ENCODE data around the gene PJA2. TPM values are rescaled to one million over a fixed set of nuclear protein-coding genes. Genes with fewer than 3 reads are reported as not detected.

Gene PJA2, protein sequence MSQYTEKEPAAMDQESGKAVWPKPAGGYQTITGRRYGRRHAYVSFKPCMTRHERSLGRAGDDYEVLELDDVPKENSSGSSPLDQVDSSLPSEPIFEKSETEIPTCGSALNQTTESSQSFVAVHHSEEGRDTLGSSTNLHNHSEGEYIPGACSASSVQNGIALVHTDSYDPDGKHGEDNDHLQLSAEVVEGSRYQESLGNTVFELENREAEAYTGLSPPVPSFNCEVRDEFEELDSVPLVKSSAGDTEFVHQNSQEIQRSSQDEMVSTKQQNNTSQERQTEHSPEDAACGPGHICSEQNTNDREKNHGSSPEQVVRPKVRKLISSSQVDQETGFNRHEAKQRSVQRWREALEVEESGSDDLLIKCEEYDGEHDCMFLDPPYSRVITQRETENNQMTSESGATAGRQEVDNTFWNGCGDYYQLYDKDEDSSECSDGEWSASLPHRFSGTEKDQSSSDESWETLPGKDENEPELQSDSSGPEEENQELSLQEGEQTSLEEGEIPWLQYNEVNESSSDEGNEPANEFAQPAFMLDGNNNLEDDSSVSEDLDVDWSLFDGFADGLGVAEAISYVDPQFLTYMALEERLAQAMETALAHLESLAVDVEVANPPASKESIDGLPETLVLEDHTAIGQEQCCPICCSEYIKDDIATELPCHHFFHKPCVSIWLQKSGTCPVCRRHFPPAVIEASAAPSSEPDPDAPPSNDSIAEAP
- total RNA-seq (2022; extraction: Qiagen RNA extraction; ENCODE audit: low read depth), result 8.0 to 19.7 TPM (median 17.5 TPM) in 5 replicates

DNA sequence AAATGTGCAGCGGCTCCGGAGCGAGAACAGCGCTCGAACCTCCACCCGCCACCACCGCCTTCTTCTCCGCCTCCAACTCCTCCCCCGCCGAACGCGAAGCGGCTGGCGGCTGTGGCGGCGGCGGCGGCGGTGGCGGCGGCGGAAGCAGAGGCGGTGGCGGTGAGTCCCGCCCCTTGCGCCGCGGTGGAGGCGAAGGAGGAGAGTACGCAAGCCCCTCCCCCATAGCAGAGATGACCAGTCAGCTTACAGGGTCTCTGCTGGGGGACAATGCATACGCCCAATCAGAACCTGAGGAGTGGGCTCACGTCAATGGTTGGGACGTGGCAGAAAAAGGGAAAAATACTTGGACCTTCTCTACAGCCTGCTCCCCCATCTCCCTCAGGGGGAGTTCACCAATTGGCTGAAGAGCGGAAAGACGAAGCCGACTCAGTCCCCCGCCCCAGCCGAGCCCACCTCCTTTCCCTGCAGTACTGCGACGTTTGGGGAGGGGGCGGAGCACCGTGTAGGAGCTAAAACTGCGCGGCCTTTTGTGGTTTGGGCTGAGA lies at the start of gene PJA2:
PJA2 (minus strand) TSS at position 131 of the 545 bp plus-strand sequence. CDS start 26,541 bp downstream, outside the sequence.

Data from A549 treated with RU486 at 1 μM for 4 hours (cell line).